ENCODE results near the gene RNF167. TPM values are rescaled to one million over a fixed set of nuclear protein-coding genes. Genes with fewer than 3 reads are reported as not detected.

RNF167 gene
- total and polyA plus RNA-seq, 2 of the 13 experiments (the other 11 are each of a cell fraction or from before 2014, with no cell fraction given), result 44.1 to 45.4 TPM

GRCh38 chr17:4947411-4948165 lies 7.5 kb downstream of the RNF167 start (continued):
- TF ChIP-seq ZNF687 (CRISPR knock-in tag; IDR thresholded peaks at IDR 0.05) (peak; percentile 78), ZBED4 (CRISPR knock-in tag; IDR thresholded peaks at IDR 0.05; ENCODE audit: borderline replicate concordance) (0 out of 2 replicates have a peak, but pooled peaks have one; percentile 8), TCF7L2 (IDR thresholded peaks at IDR 0.05; ENCODE audit: low read depth, low read length) (no peak), SMAD1 (CRISPR knock-in tag; IDR thresholded peaks at IDR 0.05; ENCODE audit: borderline replicate concordance, low read depth) (no peak; the same call in 1 of the 2 replicates), ZNF512 (CRISPR knock-in tag; IDR thresholded peaks at IDR 0.05) (peak; percentile 57; the same call in 1 of the 2 replicates), ZNF280D (CRISPR knock-in tag; IDR thresholded peaks at IDR 0.05) (no peak), EHMT2 (IDR thresholded peaks at IDR 0.05; ENCODE audit: borderline replicate concordance, low read depth, low read length) (no peak), BATF2 (CRISPR knock-in tag; IDR thresholded peaks at IDR 0.05) (no peak), ZNF143 (CRISPR knock-in tag; IDR thresholded peaks at IDR 0.05) (0 out of 2 replicates have a peak, but pooled peaks have one; percentile 9), CREBL2 (CRISPR knock-in tag; IDR thresholded peaks at IDR 0.05; ENCODE audit: borderline replicate concordance) (0 out of 2 replicates have a peak, but pooled peaks have one; percentile 17), ZEB1 (IDR thresholded peaks at IDR 0.05; ENCODE audit: insufficient replicate concordance, low read depth) (peak; percentile 22), POLR2AphosphoS5 (IDR thresholded peaks at IDR 0.05; ENCODE audit: low read depth, low read length) (peak; percentile 55; the same call in 1 of the 2 replicates), ZNF563 (CRISPR knock-in tag; IDR thresholded peaks at IDR 0.05) (peak; percentile 27; the same call in 1 of the 2 replicates)

All from HepG2 (cell line).